Stimulated activated CD8-positive, alpha-beta memory T cell treated with anti-CD3 and anti-CD28 coated beads, Interleukin-7, amount 100 ng/mL, for 1 hour (primary cell): ENCODE data around the gene GLG1.
"Not testable (repeated sequence)": the region's sequence is repeated elsewhere in the genome, so short reads cannot be mapped to it uniquely, and the experiment has no call there.

Experiments used
- DNase-seq, 2 donors: peaks; one replicate each; pipeline ENCODE4 v3.0.0-alpha.2; 2020; ENCODE audit warnings: low read depth in 2 of 2

GLG1 gene

GRCh38 chr16:74575175-74575806 lies 31.6 kb downstream of the GLG1 start:
- DNase-seq = no peak

- DNase-seq = no peak
Measured at GRCh38 chr16:74574146-74574545, 32.8 kb downstream of the GLG1 start.

GRCh38 chr16:74573622-74574021 lies 33.3 kb downstream of the GLG1 start:
- DNase-seq = no peak

GRCh38 chr16:74570412-74571301 lies 36.3 kb downstream of the GLG1 start:
- DNase-seq = no peak

- DNase-seq = no peak
Measured at GRCh38 chr16:74568961-74569631, 37.8 kb downstream of the GLG1 start.

GRCh38 chr16:74567901-74568300 lies 39.0 kb downstream of the GLG1 start:
- DNase-seq = no peak

- no peak for DNase-seq
Measured at GRCh38 chr16:74565378-74565777, 41.5 kb downstream of the GLG1 start.

- DNase-seq = no peak
Measured at GRCh38 chr16:74564451-74564984, 42.4 kb downstream of the GLG1 start.

GRCh38 chr16:74563828-74564263 lies 43.1 kb downstream of the GLG1 start:
- DNase-seq = no peak

GRCh38 chr16:74562117-74562516 lies 44.8 kb downstream of the GLG1 start:
- DNase-seq = no peak

- DNase-seq = no peak
Measured at GRCh38 chr16:74561626-74562025, 45.3 kb downstream of the GLG1 start.

GRCh38 chr16:74560912-74561311 lies 46.0 kb downstream of the GLG1 start:
- DNase-seq = no peak

- no peak for DNase-seq
Measured at GRCh38 chr16:74558873-74559272, 48.0 kb downstream of the GLG1 start.

- no peak for DNase-seq
Measured at GRCh38 chr16:74557275-74557674, 49.6 kb downstream of the GLG1 start.

- no peak for DNase-seq
Measured at GRCh38 chr16:74556375-74556922, 50.5 kb downstream of the GLG1 start.

GRCh38 chr16:74552357-74552756 lies 54.6 kb downstream of the GLG1 start:
- not testable (repeated sequence) for DNase-seq

GRCh38 chr16:74550227-74551019 lies 56.5 kb downstream of the GLG1 start:
- DNase-seq = not testable (repeated sequence)

- DNase-seq = not testable (repeated sequence)
Measured at GRCh38 chr16:74546112-74546511, 60.8 kb downstream of the GLG1 start.

GRCh38 chr16:74542911-74543578 lies 63.9 kb downstream of the GLG1 start:
- not testable (repeated sequence) for DNase-seq

GRCh38 chr16:74540663-74541062 lies 66.3 kb downstream of the GLG1 start:
- not testable (repeated sequence) for DNase-seq
